Measurements from ENCODE around the gene DPP8.

Gene DPP8

GRCh38 chr15:65423976-65424679, 93.4 kb downstream of the DPP8 start (continued):
- no peak for TF ChIP-seq ZNF112 (tag by site-specific recombination; IDR thresholded peaks at IDR 0.05)
- no peak for TF ChIP-seq ZNF423 (tag by site-specific recombination; IDR thresholded peaks at IDR 0.05)

GRCh38 chr15:65423150-65423975, 94.1 kb downstream of the DPP8 start:
- CTCF ChIA-PET, result no interaction called here
- no peak for TF ChIP-seq ZNF280C (tag by site-specific recombination; IDR thresholded peaks at IDR 0.05)
- no peak for TF ChIP-seq ZNF585B (tag by site-specific recombination; IDR thresholded peaks at IDR 0.05)
- no peak for TF ChIP-seq ZNF10 (tag by site-specific recombination; IDR thresholded peaks at IDR 0.05)
- TF ChIP-seq ZNF19 (tag by site-specific recombination; IDR thresholded peaks at IDR 0.05; ENCODE audit: low read depth), result no peak
- no peak for TF ChIP-seq SETDB1 (IDR thresholded peaks at IDR 0.05; ENCODE audit: insufficient read length, low read length)
- TF ChIP-seq ZNF747 (tag by site-specific recombination; IDR thresholded peaks at IDR 0.05), result no peak
- no peak for TF ChIP-seq ZNF645 (tag by site-specific recombination; IDR thresholded peaks at IDR 0.05)
- no peak for TF ChIP-seq ZNF548 (tag by site-specific recombination; IDR thresholded peaks at IDR 0.05)
- TF ChIP-seq REPIN1 (tag by site-specific recombination; IDR thresholded peaks at IDR 0.05; ENCODE audit: low read depth), result no peak
- TF ChIP-seq ZNF37A (tag by site-specific recombination; IDR thresholded peaks at IDR 0.05), result no peak
- no peak for TF ChIP-seq ZNF571 (tag by site-specific recombination; IDR thresholded peaks at IDR 0.05)
- no peak for TF ChIP-seq ZNF146 (tag by site-specific recombination; IDR thresholded peaks at IDR 0.05)
- TF ChIP-seq, protein P1, sequence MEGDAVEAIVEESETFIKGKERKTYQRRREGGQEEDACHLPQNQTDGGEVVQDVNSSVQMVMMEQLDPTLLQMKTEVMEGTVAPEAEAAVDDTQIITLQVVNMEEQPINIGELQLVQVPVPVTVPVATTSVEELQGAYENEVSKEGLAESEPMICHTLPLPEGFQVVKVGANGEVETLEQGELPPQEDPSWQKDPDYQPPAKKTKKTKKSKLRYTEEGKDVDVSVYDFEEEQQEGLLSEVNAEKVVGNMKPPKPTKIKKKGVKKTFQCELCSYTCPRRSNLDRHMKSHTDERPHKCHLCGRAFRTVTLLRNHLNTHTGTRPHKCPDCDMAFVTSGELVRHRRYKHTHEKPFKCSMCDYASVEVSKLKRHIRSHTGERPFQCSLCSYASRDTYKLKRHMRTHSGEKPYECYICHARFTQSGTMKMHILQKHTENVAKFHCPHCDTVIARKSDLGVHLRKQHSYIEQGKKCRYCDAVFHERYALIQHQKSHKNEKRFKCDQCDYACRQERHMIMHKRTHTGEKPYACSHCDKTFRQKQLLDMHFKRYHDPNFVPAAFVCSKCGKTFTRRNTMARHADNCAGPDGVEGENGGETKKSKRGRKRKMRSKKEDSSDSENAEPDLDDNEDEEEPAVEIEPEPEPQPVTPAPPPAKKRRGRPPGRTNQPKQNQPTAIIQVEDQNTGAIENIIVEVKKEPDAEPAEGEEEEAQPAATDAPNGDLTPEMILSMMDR (tag by site-specific recombination; IDR thresholded peaks at IDR 0.05), result peak; percentile 29; the same call in 1 of the 2 replicates
- TF ChIP-seq, protein P2, sequence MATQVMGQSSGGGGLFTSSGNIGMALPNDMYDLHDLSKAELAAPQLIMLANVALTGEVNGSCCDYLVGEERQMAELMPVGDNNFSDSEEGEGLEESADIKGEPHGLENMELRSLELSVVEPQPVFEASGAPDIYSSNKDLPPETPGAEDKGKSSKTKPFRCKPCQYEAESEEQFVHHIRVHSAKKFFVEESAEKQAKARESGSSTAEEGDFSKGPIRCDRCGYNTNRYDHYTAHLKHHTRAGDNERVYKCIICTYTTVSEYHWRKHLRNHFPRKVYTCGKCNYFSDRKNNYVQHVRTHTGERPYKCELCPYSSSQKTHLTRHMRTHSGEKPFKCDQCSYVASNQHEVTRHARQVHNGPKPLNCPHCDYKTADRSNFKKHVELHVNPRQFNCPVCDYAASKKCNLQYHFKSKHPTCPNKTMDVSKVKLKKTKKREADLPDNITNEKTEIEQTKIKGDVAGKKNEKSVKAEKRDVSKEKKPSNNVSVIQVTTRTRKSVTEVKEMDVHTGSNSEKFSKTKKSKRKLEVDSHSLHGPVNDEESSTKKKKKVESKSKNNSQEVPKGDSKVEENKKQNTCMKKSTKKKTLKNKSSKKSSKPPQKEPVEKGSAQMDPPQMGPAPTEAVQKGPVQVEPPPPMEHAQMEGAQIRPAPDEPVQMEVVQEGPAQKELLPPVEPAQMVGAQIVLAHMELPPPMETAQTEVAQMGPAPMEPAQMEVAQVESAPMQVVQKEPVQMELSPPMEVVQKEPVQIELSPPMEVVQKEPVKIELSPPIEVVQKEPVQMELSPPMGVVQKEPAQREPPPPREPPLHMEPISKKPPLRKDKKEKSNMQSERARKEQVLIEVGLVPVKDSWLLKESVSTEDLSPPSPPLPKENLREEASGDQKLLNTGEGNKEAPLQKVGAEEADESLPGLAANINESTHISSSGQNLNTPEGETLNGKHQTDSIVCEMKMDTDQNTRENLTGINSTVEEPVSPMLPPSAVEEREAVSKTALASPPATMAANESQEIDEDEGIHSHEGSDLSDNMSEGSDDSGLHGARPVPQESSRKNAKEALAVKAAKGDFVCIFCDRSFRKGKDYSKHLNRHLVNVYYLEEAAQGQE (tag by site-specific recombination; IDR thresholded peaks at IDR 0.05), result peak; percentile 83
- TF ChIP-seq SCRT1 (tag by site-specific recombination; IDR thresholded peaks at IDR 0.05; ENCODE audit: borderline replicate concordance), result peak; percentile 92
- no peak for TF ChIP-seq ZNF704 (tag by site-specific recombination; IDR thresholded peaks at IDR 0.05)
- TF ChIP-seq FEZF1 (tag by site-specific recombination; IDR thresholded peaks at IDR 0.05), result no peak
- TF ChIP-seq, protein P3, sequence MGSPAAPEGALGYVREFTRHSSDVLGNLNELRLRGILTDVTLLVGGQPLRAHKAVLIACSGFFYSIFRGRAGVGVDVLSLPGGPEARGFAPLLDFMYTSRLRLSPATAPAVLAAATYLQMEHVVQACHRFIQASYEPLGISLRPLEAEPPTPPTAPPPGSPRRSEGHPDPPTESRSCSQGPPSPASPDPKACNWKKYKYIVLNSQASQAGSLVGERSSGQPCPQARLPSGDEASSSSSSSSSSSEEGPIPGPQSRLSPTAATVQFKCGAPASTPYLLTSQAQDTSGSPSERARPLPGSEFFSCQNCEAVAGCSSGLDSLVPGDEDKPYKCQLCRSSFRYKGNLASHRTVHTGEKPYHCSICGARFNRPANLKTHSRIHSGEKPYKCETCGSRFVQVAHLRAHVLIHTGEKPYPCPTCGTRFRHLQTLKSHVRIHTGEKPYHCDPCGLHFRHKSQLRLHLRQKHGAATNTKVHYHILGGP (tag by site-specific recombination; IDR thresholded peaks at IDR 0.05), result no peak
- TF ChIP-seq ZNF175 (tag by site-specific recombination; IDR thresholded peaks at IDR 0.05), result no peak
- peak; percentile 14; the same call in 1 of the 2 replicates for TF ChIP-seq IKZF3 (tag by site-specific recombination; IDR thresholded peaks at IDR 0.05)
- TF ChIP-seq TRIM28 (IDR thresholded peaks at IDR 0.05; ENCODE audit: borderline replicate concordance, low read length), result no peak
- 0 out of 2 replicates have a peak, but pooled peaks have one; percentile 7 for TF ChIP-seq ZNF596 (tag by site-specific recombination; IDR thresholded peaks at IDR 0.05)

More at GRCh38 chr15:65423150-65423975, 94.1 kb downstream of the DPP8 start:
- peaks cover 10% of the 10 kb centered on the region for H3K4me1 ChIP-seq (ENCODE audit: control insufficient read depth, insufficient read depth, low read length)
- POLR2A ChIA-PET, result no interaction called here
- peak overlapping the region; percentile 29 for H3K4me3 ChIP-seq (ENCODE audit: low read depth, low read length)
- H3K9me3 ChIP-seq (ENCODE audit: control insufficient read depth, insufficient read depth, low read depth, low read length), result no peaks in the 10 kb centered on the region
- peak overlapping the region; percentile 86; the same call in 1 of the 2 replicates for H3K27ac ChIP-seq (ENCODE audit: extremely low read depth, low read depth, low read length)
- H3K36me3 ChIP-seq (ENCODE audit: control insufficient read depth in 2 of 2, insufficient read depth in 1 of 2, low read length in 2 of 2), result no peaks in the 10 kb centered on the region
